ENCODE results near the gene ADM2. TPM values are rescaled to one million over a fixed set of nuclear protein-coding genes. Genes with fewer than 3 reads are reported as not detected.

Gene ADM2
- total and polyA plus RNA-seq, 2 of the 13 experiments (the other 11 are each of a cell fraction or from before 2014, with no cell fraction given) = 1.2 to 3.0 TPM

DNA sequence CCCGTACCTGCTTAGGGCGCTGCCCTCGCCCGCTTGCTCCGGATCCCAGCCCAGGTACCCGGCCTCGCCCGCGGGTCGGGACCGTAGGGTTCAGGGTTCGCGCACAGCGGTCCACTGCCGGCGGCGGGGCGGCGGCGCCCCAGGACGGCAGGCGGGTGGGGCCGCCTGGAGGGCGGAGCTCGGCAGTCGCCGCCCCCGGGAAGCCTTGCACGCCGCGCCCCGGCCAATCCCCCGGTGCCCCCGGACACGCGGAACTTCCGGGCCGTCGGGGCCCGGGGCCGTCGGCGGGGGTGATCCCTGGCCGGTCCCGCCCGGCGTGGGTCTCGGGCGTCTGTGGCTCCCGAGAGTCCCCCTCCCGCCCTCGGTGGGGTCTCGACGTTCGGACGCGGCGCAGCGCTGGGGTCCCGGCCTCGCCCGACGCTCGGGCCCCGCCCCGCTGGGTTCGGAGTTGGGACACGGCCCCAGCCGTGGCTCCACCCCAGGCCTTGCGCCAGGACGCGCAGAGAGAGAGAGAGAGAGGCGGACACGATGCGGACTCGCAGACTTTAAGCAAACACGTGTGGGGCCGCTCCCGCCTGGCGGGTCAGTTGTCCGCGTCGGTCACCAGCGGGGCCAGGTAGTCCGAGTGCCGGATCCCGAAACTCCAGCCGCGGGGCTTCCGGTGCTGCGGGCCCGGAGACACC is 48.7 kb downstream of the ADM2 start, which contains the start of gene TYMP (continued):
- TF ChIP-seq CEBPG (CRISPR knock-in tag; IDR thresholded peaks at IDR 0.05) = peak; percentile 43; the same call in 1 of the 2 replicates
- TF ChIP-seq, protein P1, sequence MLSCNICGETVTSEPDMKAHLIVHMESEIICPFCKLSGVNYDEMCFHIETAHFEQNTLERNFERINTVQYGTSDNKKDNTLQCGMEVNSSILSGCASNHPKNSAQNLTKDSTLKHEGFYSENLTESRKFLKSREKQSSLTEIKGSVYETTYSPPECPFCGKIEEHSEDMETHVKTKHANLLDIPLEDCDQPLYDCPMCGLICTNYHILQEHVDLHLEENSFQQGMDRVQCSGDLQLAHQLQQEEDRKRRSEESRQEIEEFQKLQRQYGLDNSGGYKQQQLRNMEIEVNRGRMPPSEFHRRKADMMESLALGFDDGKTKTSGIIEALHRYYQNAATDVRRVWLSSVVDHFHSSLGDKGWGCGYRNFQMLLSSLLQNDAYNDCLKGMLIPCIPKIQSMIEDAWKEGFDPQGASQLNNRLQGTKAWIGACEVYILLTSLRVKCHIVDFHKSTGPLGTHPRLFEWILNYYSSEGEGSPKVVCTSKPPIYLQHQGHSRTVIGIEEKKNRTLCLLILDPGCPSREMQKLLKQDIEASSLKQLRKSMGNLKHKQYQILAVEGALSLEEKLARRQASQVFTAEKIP (CRISPR knock-in tag; IDR thresholded peaks at IDR 0.05; ENCODE audit: borderline replicate concordance) = no peak
- peak; percentile 76 for TF ChIP-seq MED1 (CRISPR knock-in tag; IDR thresholded peaks at IDR 0.05)
- no peak for TF ChIP-seq NRL (CRISPR knock-in tag; IDR thresholded peaks at IDR 0.05; ENCODE audit: borderline replicate concordance)
- TF ChIP-seq ZNF382 (CRISPR knock-in tag; IDR thresholded peaks at IDR 0.05; ENCODE audit: borderline replicate concordance) = no peak
- TF ChIP-seq ZFP1 (CRISPR knock-in tag; IDR thresholded peaks at IDR 0.05) = no peak
- TF ChIP-seq CBX2 (IDR thresholded peaks at IDR 0.05; ENCODE audit: low read depth, low read length) = no peak
- no peak for TF ChIP-seq CBX2 (CRISPR knock-in tag; IDR thresholded peaks at IDR 0.05; ENCODE audit: low read depth)
- TF ChIP-seq TBP (CRISPR knock-in tag; IDR thresholded peaks at IDR 0.05) = no peak
- peak; percentile 54 for TF ChIP-seq TAF1 (CRISPR knock-in tag; IDR thresholded peaks at IDR 0.05)
- TF ChIP-seq PLRG1 (conservative IDR thresholded peaks at IDR 0.05) = no peak
- TF ChIP-seq ZFP62 (CRISPR knock-in tag; IDR thresholded peaks at IDR 0.05) = no peak
- TF ChIP-seq SIN3A (IDR thresholded peaks at IDR 0.05; ENCODE audit: borderline replicate concordance, low read depth, low read length) = no peak; the same call in 1 of the 2 replicates
- peak; percentile 46; the same call in 1 of the 2 replicates for TF ChIP-seq GFI1 (CRISPR knock-in tag; IDR thresholded peaks at IDR 0.05; ENCODE audit: borderline replicate concordance)
- TF ChIP-seq KAT2B (IDR thresholded peaks at IDR 0.05; ENCODE audit: borderline replicate concordance, low read depth, low read length) = no peak
- TF ChIP-seq, protein P2, sequence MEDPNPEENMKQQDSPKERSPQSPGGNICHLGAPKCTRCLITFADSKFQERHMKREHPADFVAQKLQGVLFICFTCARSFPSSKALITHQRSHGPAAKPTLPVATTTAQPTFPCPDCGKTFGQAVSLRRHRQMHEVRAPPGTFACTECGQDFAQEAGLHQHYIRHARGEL (CRISPR knock-in tag; IDR thresholded peaks at IDR 0.05) = no peak
- TF ChIP-seq TCF12 (IDR thresholded peaks at IDR 0.05) = no peak
- TF ChIP-seq TCF12 (CRISPR knock-in tag; IDR thresholded peaks at IDR 0.05) = no peak; the same call in 1 of the 2 replicates
- no peak for TF ChIP-seq NFE2L2 (IDR thresholded peaks at IDR 0.05; ENCODE audit: low read length)
- TF ChIP-seq ZFP82 (CRISPR knock-in tag; IDR thresholded peaks at IDR 0.05; ENCODE audit: borderline replicate concordance) = no peak
- peak; percentile 37; the same call in 1 of the 2 replicates for TF ChIP-seq ZSCAN21 (CRISPR knock-in tag; IDR thresholded peaks at IDR 0.05; ENCODE audit: borderline replicate concordance)
- TF ChIP-seq ZNF543 (CRISPR knock-in tag; IDR thresholded peaks at IDR 0.05) = no peak; the same call in 1 of the 2 replicates
- TF ChIP-seq ZIK1 (CRISPR knock-in tag; IDR thresholded peaks at IDR 0.05; ENCODE audit: borderline replicate concordance, low read depth) = no peak
- no peak for TF ChIP-seq POLR2AphosphoS2 (IDR thresholded peaks at IDR 0.05; ENCODE audit: low read depth, low read length)
- TF ChIP-seq ATF7 (IDR thresholded peaks at IDR 0.05) = no peak
- no peak for TF ChIP-seq ATF7 (CRISPR knock-in tag; IDR thresholded peaks at IDR 0.05)
- TF ChIP-seq ZNF160 (CRISPR knock-in tag; IDR thresholded peaks at IDR 0.05) = peak; percentile 85
- TF ChIP-seq, protein P3, sequence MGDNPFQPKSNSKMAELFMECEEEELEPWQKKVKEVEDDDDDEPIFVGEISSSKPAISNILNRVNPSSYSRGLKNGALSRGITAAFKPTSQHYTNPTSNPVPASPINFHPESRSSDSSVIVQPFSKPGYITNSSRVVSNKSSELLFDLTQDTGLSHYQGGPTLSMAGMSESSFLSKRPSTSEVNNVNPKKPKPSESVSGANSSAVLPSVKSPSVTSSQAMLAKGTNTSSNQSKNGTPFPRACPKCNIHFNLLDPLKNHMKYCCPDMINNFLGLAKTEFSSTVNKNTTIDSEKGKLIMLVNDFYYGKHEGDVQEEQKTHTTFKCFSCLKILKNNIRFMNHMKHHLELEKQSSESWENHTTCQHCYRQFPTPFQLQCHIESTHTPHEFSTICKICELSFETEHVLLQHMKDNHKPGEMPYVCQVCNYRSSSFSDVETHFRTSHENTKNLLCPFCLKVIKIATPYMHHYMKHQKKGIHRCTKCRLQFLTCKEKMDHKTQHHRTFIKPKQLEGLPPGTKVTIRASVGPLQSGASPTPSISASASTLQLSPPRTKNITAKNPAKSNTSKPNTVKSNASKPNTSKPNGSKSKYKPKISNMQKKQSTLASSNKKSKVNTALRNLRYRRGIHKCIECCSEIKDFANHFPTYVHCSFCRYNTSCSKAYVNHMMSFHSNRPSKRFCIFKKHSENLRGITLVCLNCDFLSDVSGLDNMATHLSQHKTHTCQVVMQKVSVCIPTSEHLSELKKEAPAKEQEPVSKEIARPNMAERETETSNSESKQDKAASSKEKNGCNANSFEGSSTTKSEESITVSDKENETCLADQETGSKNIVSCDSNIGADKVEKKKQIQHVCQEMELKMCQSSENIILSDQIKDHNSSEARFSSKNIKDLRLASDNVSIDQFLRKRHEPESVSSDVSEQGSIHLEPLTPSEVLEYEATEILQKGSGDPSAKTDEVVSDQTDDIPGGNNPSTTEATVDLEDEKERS (CRISPR knock-in tag; IDR thresholded peaks at IDR 0.05) = no peak
- TF ChIP-seq TRIM24 (CRISPR knock-in tag; IDR thresholded peaks at IDR 0.05) = 0 out of 2 replicates have a peak, but pooled peaks have one; percentile 27

Measured in HepG2 (cell line).